Measurements from ENCODE around the gene HDAC4.

Gene HDAC4

GRCh38 chr2:239137165-239137897 is 263.5 kb downstream of the HDAC4 start:
- Histone ChIP-seq H3K4me1 (ENCODE audit: insufficient read depth, low read length, poor library complexity, severe bottlenecking) (peaks cover 4% of the 10 kb centered on the region), H3F3A (ENCODE audit: low read depth) (no peaks in the 10 kb centered on the region), H3K9ac (ENCODE audit: low read depth, low read length, poor library complexity, severe bottlenecking) (no peak overlapping the region), H4K20me1 (ENCODE audit: insufficient read depth, low read length, poor library complexity, severe bottlenecking) (no peaks in the 10 kb centered on the region), H3K79me2 (ENCODE audit: insufficient read depth, low read length) (no peaks in the 10 kb centered on the region), H3K4me2 (ENCODE audit: low read depth, low read length, poor library complexity, severe bottlenecking) (no peak overlapping the region), H3K36me3 (ENCODE audit: insufficient read depth, low read length) (peaks cover 25% of the 10 kb centered on the region; the same call in 1 of the 2 replicates), H3K27me3 (ENCODE audit: insufficient read depth, low read length, poor library complexity, severe bottlenecking) (no peaks in the 10 kb centered on the region), H3K9me2 (replicated peaks; ENCODE audit: low read depth, low read length) (no peaks in the 10 kb centered on the region), H2AFZ (ENCODE audit: low read length) (no peak overlapping the region), H3K9me3 (ENCODE audit: insufficient read depth, low read depth, low read length) (no peaks in the 10 kb centered on the region), H3K4me3 (ENCODE audit: low read length, poor library complexity, severe bottlenecking) (no peak overlapping the region)
- TF ChIP-seq EZH2phosphoT487 (IDR thresholded peaks at IDR 0.05; ENCODE audit: borderline replicate concordance) (no peak), CTCF (conservative IDR thresholded peaks at IDR 0.05; ENCODE audit: low read length) (no peak)

DNA sequence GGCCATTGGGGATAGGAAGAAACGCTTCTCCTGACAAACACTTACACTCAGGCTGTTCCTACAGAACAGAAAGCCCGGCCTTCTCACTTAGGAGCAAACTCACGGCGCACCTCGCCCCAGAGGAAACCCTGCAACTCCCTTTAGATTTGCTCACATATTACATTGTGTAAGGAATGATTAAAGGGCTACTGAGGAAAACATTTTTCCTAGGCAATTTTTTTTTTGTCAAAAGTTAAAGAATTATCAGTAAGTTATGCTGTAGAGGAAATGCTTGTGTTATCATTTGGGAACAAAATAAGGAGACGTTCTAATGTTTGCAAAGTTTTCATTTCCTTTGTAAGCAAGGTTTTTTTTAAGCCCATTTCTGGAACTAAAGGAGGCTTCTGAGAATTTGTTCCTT is 264.1 kb downstream of the HDAC4 start:
- Histone ChIP-seq H3K9me2 (replicated peaks; ENCODE audit: low read depth, low read length) (no peaks in the 10 kb centered on the region), H3K36me3 (ENCODE audit: insufficient read depth, low read length) (peaks cover 25% of the 10 kb centered on the region; the same call in 1 of the 2 replicates), H3K4me3 (ENCODE audit: low read length, poor library complexity, severe bottlenecking) (no peak overlapping the region), H3K27me3 (ENCODE audit: insufficient read depth, low read length, poor library complexity, severe bottlenecking) (no peaks in the 10 kb centered on the region), H3K79me2 (ENCODE audit: insufficient read depth, low read length) (no peaks in the 10 kb centered on the region), H3K9ac (ENCODE audit: low read depth, low read length, poor library complexity, severe bottlenecking) (no peak overlapping the region), H3K9me3 (ENCODE audit: insufficient read depth, low read depth, low read length) (no peaks in the 10 kb centered on the region), H2AFZ (ENCODE audit: low read length) (no peak overlapping the region), H3K4me2 (ENCODE audit: low read depth, low read length, poor library complexity, severe bottlenecking) (no peak overlapping the region), H3K4me1 (ENCODE audit: insufficient read depth, low read length, poor library complexity, severe bottlenecking) (peaks cover 4% of the 10 kb centered on the region), H3F3A (ENCODE audit: low read depth) (no peaks in the 10 kb centered on the region), H4K20me1 (ENCODE audit: insufficient read depth, low read length, poor library complexity, severe bottlenecking) (no peaks in the 10 kb centered on the region)
- TF ChIP-seq EZH2phosphoT487 (IDR thresholded peaks at IDR 0.05; ENCODE audit: borderline replicate concordance) = no peak
- no peak for TF ChIP-seq CTCF (conservative IDR thresholded peaks at IDR 0.05; ENCODE audit: low read length)

- no peak overlapping the region for H2AFZ ChIP-seq (ENCODE audit: low read length)
- H3K79me2 ChIP-seq (ENCODE audit: insufficient read depth, low read length) = no peaks in the 10 kb centered on the region
- H3F3A ChIP-seq (ENCODE audit: low read depth) = no peaks in the 10 kb centered on the region
- H3K4me2 ChIP-seq (ENCODE audit: low read depth, low read length, poor library complexity, severe bottlenecking) = no peak overlapping the region
- no peak overlapping the region for H3K4me3 ChIP-seq (ENCODE audit: low read length, poor library complexity, severe bottlenecking)
- no peaks in the 10 kb centered on the region for H3K9me2 ChIP-seq (replicated peaks; ENCODE audit: low read depth, low read length)
- peaks cover 4% of the 10 kb centered on the region for H3K4me1 ChIP-seq (ENCODE audit: insufficient read depth, low read length, poor library complexity, severe bottlenecking)
- peaks cover 25% of the 10 kb centered on the region; the same call in 1 of the 2 replicates for H3K36me3 ChIP-seq (ENCODE audit: insufficient read depth, low read length)
- no peaks in the 10 kb centered on the region for H3K27me3 ChIP-seq (ENCODE audit: insufficient read depth, low read length, poor library complexity, severe bottlenecking)
- H3K9ac ChIP-seq (ENCODE audit: low read depth, low read length, poor library complexity, severe bottlenecking) = no peak overlapping the region
- TF ChIP-seq EZH2phosphoT487 (IDR thresholded peaks at IDR 0.05; ENCODE audit: borderline replicate concordance) (no peak), CTCF (conservative IDR thresholded peaks at IDR 0.05; ENCODE audit: low read length) (no peak)
- H4K20me1 ChIP-seq (ENCODE audit: insufficient read depth, low read length, poor library complexity, severe bottlenecking) = no peaks in the 10 kb centered on the region
- H3K9me3 ChIP-seq (ENCODE audit: insufficient read depth, low read depth, low read length) = no peaks in the 10 kb centered on the region
Observed at GRCh38 chr2:239136203-239136602, 264.6 kb downstream of the HDAC4 start.

All from Loucy (cell line).